ENCODE results near the gene BMPER.
A peak's percentile ranks its signal among the peaks of the same experiment; 100 is the strongest.
"Not testable (repeated sequence)": the region's sequence is repeated elsewhere in the genome, so short reads cannot be mapped to it uniquely, and the experiment has no call there.

The BMPER gene

DNA sequence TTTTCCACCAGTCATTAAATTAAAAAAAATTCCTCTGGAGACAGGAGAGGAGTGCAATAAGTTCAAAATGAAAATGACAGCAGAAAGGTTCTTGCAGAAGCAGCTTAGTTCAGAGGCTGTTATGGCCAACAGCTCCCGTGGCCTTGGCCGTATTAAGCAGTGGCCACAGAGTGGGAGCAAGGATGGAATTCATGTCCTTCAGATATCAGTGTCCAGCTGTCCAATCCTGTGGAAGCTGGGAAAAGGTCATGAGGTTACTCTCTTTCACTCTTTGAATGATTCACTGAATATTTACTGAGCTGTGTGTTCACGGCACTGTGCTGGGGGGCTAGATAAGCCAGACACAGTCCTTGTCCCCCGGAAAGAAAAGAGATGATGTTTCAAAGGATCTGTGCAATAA is 231.8 kb downstream of the BMPER start:
- no peak for DNase-seq (ENCODE audit: low spot score)

- no peak for DNase-seq (ENCODE audit: low spot score)
Observed at GRCh38 chr7:34138483-34138882, 233.1 kb downstream of the BMPER start.

GRCh38 chr7:34139086-34139485 is 233.7 kb downstream of the BMPER start:
- DNase-seq (ENCODE audit: low spot score): no peak

DNA sequence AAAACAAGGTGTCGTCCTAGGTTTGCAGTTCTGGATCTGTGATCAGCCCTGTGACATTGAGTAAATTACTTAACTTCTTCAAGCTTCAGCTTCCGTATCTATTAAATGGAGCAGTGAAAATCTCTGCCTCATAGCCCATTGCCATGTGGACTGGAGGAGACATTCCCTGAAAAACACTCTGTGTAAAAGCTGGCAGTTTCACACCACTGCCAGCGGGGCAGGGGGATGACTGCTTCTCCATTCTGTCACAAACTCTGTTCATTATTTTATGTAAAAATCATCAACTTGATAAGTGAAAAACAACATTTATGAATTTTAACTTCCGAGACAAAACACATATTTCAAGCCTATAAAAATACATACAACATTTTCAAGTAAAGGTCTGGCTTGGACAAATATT is 234.7 kb downstream of the BMPER start:
- no peak for DNase-seq (ENCODE audit: low spot score)

- no peak for DNase-seq (ENCODE audit: low spot score)
Observed at GRCh38 chr7:34143402-34143801, 238.1 kb downstream of the BMPER start.

DNA sequence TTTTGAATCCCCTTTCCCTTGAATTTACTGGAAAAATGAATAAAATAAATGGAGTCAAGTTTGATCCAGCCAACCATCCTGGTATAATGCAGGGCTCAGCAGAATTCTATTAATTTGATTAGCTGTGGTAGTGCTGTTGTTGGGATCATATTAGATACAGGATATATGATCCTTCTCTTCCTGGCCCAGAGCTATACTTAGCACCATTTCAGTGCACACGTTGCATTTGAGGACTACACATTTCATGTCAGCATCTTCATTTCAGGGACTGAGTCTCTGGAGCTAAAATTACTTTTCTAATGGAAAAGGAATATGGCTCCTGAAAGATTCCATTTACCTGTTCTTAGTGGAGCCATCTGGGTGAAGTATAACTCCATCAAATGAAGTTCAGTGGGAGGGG is 240.3 kb downstream of the BMPER start:
- DNase-seq (ENCODE audit: low spot score): no peak

- no peak for DNase-seq (ENCODE audit: low spot score)
Observed at GRCh38 chr7:34153656-34154270, 248.4 kb downstream of the BMPER start.

GRCh38 chr7:34155220-34155908 is 250.0 kb downstream of the BMPER start:
- peak; percentile 53 for DNase-seq (ENCODE audit: low spot score)

GRCh38 chr7:34156336-34156735 is 251.0 kb downstream of the BMPER start:
- no peak for DNase-seq (ENCODE audit: low spot score)

DNA sequence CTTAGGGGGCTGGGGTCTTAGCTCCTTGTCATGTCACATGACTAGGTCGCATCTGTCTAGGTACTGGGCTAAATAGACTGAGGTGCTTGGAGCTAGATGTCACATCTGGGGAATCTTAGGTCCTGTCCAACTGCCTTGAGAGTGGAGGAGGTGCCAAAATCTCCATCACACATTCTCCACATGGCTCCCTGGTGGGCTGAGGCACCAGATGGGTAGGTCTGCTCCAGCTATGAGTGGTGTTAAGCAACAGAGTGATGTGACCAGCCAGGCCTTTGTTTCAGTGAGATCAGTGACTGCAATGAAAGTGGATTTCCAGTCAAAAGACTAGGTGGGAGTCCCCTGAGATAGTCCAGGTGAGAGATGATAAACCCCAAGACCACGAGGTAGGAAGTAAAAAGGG is 251.8 kb downstream of the BMPER start:
- DNase-seq (ENCODE audit: low spot score): no peak

DNA sequence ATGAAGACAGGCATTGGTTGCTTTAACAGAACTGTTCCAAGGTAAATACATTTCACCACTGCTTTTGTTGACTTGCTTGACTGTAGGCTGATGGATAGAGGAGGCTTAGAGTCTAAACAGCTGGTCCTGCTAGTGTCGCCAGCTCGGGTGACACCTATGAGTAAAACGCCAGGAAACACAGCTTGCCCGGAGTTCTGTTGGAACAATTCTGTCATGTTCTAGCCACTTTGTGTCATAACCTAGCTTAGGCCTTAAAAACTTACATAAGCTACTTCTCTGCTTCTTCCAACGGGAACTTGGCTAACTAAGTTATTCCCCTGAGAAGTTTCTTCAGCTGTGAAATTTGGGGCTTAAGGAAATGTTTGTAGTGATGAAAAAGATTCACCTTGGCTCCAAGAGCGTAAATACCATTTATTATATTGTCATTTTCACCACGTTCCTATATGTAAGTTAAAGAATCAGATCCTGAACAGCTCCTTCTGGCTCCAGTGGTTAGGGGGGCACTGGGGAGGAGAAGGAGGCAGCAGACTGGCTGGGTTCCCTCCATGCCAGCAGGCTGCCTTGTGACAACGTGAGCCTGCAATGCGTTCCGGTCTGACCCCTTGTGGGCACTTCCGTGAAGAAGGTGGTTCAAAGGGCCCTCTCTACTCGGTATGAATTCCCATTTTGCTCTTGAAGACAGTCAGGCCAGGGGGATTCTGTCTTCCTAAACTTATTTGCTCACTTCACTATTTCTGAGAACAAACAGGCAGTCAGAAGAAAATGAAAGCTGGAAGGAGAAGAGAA is 253.2 kb downstream of the BMPER start:
- DNase-seq (ENCODE audit: low spot score): no peak

DNA sequence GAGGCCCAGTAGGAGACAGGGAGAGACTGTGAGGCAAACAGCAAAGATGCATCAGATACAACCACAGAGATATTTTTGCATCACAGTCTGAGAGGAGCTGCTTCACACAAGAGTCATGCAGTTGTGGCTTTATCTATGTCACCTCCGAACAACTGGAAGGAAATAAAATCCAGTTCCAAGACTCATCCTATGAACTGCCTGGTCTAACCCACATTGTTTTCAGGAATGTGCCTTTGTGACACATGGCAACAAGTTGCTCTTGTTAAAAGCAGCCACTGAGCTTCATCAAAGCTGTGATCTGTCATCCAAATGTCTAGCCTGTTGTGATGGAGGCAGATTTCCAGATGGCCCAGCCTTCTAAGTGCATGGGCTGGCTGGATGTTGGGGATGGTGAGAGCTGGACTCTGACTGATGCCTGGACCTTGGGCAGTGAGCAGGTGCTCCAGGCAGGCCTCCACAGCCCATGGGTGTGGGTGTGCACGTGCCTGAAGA is 255.0 kb downstream of the BMPER start:
- no peak for DNase-seq (ENCODE audit: low spot score)

DNA sequence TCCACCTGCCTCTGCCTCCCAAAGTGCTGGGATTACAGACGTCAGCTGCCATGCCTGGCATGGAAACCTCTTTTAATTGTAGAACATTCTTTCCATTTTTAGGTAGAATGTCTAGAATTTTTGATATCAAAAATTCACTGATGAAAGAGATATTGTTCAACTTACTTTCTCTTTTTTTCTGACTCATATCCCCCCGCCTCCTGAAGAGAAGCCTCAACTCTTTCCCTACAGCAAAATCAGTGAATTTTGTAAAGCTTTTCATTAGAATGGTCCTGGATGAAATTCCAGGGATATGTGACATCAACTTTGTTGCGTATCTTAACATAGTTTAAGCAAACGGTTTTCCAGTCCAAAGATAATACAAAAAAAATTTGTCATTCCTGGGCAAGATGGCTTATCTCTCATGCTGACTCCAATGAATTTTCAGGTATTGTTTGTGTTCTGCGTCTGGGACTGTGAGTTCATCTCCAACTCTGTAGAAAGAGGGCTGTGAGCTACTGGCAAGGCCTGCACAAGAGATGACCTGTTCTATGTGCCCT is 256.8 kb downstream of the BMPER start:
- peak; percentile 43 for DNase-seq (ENCODE audit: low spot score)

DNA sequence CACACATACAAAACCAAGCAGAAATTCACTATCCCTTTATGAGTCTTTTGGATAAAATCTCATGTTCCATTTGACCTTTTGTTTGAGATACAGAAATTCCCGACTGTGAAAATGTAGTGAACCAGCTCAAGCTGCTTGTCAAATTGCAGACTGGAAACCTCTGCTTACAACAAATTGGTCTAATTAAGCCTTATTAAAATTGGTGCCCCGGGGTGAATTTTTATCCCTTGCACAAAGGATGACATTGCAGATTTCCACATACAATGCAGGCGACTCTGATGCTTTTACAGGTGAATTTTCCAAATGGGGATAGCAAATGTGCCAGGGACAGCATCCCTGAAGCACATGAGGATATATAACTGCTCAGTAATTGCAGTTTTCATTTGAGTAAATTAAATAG is 257.3 kb downstream of the BMPER start:
- DNase-seq (ENCODE audit: low spot score): no peak

DNA sequence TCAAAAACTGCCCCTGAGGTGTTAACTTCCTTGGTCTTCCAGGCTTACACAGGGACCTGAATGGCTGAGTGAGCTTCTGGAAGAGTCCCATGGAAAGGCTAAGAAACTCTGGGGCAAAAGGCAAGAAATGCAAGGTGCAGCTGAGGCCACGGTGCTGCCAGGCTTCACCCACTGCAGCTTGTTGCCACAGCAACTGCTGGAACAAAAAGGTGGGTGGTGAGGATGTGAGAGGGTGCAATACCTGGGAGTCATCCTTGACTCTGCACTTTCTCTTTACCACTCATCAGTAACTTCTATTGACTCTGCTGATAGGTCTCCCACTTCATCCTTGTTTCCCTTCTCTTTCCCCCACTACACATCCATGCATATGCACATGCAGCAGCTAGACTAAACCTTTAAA is 258.6 kb downstream of the BMPER start:
- DNase-seq (ENCODE audit: low spot score): no peak

DNA sequence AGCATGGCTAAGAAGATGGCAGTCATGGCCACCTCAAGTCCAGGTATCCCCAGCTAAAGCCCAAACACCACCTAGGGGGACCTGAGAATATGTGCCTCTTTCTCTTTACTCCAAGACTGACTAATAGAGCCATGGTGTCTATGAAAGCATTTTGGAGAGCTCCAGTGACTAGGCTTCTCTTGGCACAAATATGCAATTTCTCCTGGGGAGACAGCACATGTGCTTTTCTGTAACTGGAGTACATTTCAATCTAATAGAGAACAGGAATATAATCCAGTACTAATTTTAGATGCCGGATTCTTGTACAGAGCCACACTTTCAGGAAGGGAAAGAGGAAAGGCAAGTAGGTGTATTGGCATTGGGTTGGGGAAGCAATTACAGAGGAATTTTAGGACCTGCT is 260.1 kb downstream of the BMPER start:
- no peak for DNase-seq (ENCODE audit: low spot score)

GRCh38 chr7:34165927-34166550 is 260.7 kb downstream of the BMPER start:
- DNase-seq (ENCODE audit: low spot score): peak; percentile 51

DNA sequence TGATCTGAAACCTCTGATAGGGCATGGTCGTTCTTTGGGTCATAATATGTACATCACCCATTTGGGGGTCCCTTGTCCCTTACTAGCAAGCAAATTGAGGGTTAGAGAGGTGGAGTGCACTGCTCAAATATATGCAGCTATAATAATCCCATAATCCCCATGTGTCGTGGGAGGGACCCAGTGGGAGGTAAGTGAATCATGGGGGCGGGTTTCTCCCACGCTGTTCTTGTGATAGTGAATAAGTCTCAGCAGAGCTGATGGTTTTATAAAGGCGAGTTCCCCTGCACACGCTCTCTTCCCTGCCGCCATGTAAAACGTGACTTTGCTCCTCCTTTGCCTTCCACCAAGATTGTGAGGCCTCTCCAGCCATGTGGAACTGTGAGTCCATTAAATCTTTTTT is 262.7 kb downstream of the BMPER start:
- DNase-seq (ENCODE audit: low spot score): no peak

DNA sequence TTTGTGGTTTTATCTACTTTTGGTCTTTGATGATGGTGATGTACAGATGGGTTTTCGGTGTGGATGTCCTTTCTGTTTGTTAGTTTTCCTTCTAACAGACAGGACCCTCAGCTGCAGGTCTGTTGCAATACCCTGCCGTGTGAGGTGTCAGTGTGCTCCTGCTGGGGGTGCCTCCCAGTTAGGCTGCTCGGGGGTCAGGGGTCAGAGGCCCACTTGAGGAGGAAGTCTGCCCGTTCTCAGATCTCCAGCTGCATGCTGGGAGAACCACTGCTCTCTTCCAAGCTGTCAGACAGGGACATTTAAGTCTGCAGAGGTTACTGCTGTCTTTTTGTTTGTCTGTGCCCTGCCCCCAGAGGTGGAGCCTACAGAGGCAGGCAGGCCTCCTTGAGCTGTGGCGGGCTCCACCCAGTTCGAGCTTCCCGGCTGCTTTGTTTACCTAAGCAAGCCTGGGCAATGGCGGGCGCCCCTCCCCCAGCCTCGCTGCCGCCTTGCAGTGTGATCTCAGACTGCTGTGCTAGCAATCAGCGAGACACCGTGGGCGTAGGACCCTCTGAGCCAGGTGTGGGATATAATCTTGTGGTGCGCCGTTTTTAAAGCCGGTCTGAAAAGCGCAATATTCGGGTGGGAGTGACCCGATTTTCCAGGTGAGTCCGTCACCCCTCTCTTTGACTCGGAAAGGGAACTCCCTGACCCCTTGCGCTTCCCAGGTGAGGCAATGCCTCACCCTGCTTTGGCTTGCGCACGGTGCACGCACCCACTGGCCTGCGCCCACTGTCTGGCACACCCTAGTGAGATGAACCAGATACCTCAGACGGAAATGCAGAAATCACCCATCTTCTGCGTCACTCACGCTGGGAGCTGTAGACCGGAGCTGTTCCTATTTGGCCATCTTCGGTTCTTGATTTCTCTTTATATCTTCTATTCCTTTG is 269.6 kb downstream of the BMPER start:
- DNase-seq (ENCODE audit: low spot score): not testable (repeated sequence)

DNA sequence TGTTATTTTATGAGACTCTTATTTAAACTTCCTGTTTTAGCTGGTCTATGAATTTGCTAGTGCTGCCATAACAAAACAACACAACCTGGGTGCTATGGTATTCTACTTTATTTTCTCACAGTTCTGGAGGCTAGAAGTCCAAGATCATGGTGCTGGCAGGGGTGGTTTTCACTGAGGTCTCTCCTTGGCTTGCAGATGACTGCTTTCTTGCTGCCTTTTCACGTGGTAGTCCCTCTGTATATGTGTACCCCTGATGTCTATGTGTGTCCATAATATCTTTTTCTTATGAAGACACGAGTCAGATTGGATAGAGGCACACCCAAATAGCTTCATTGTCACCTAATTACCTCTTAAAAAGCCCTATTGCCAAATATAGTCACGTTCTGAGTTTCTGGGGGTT is 270.5 kb downstream of the BMPER start:
- no peak for DNase-seq (ENCODE audit: low spot score)

DNA sequence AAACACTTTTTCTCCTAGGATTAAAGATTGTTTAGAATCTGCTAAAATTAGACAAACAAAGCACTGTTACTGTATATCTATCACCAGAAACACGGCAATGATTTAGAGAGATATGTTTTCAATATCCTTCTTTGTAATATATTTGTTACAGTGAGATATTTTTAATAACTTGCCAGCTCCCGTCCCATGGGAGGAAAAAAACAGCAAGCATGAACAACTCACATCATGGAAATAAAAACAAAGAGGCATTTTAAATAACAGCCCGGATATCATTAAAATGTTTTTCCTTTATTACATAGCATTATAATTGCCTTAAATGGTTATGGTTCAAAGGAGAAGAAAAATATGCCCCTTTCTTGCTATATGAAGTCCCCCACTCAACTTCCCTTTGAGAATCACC is 272.1 kb downstream of the BMPER start:
- DNase-seq (ENCODE audit: low spot score): no peak
